Hippocampal formation (tissue), 2 donors: ENCODE measurements around the gene ZDHHC24.
A peak's percentile ranks its signal among the peaks of the same experiment; 100 is the strongest.
"Not testable (repeated sequence)": the region's sequence is repeated elsewhere in the genome, so short reads cannot be mapped to it uniquely, and the experiment has no call there.

Source experiments
- DNase-seq, 2 donors: peaks; one replicate each; lab custom pipeline; 2025; lab: John Stamatoyannopoulos, UW

The ZDHHC24 gene

DNA sequence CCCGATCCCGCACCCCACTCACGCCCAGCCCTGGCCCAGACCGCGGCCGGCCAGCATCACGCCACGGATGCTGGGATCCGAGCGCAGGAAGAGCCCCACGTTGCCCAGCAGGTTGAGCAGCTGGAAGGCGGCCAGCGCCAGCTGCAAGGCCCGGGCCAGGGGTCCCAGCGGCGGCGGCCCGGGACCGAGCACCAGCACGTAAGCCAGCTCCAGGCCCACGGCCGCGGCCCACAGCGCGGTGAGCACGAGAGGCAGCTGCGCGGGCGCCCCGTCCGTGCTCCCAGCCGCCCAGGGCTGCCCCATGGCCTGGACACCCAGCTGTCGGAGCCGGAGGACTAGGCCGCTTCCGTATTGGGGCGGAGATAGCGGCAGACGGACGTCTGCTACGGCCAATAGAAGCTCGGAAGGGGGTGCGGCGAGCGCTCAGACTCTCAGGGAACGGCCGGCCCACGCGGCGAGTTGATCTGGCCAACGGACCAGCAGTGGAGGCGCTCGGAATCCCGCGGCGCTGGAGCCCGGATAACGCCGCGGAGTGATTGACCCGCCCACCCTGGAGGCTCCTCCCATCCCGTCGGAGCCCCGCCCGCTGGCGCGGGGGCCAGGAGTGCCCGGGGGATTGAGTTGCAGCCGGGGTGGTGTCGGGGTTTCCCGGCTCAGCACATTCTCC lies at the start of gene ZDHHC24:
ZDHHC24 (minus strand) TSS at position 348 of the 667 bp plus-strand sequence; CDS start at position 303, 45 bp downstream.
- peak; percentile 96 for DNase-seq

DNA sequence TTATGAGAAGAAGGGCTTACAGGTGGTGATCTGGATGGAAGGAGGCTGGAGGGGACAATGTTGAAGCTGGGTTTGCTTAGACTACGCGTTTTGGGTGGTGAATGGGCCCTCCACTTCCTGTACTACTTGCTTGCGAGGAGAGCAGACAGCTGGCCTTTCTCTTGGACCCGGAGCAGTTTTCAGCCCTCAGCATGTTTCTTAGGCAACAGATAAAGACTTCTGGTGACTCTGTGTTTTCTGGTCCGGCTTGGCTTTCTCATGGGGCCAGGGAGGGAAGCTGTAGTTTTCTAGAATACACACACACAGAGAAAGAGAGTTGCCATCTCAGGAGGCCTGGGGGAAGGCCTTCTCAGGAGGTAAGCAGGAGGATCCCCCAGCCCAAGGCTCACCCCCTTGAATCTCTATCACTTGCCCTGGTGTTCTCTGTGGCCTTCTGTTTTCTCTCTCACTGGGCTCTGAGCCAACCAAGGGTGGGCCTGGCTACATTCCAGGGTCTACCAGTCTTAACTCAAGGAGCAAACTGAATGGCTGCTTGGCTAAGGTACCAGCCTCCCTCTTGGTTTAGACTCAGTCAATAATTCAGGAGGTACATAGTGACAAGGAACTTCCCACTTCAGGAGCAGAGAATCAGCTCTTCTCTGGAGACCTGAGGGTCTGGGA lies 49.5 kb upstream of the ZDHHC24 start:
- no peak for DNase-seq

GRCh38 chr11:66593650-66594049 lies 47.8 kb upstream of the ZDHHC24 start:
- no peak for DNase-seq

DNA sequence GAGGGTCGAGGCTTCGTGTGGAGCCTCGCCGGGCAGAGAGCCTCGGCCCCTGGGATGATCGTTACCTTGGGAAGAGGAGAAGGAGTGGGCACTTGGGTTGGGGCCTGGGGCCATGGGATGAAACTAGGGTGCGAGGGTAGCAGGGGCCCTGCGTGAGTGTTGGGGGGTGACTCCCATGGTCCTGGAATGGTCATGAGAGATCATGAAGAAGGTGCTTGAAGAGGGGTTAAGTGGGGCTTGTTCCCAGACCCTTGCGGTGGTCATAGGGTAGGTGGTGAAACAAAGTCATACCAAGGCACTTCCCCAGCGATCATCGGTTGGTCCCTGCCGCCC lies 47.4 kb upstream of the ZDHHC24 start:
- DNase-seq, result no peak

DNA sequence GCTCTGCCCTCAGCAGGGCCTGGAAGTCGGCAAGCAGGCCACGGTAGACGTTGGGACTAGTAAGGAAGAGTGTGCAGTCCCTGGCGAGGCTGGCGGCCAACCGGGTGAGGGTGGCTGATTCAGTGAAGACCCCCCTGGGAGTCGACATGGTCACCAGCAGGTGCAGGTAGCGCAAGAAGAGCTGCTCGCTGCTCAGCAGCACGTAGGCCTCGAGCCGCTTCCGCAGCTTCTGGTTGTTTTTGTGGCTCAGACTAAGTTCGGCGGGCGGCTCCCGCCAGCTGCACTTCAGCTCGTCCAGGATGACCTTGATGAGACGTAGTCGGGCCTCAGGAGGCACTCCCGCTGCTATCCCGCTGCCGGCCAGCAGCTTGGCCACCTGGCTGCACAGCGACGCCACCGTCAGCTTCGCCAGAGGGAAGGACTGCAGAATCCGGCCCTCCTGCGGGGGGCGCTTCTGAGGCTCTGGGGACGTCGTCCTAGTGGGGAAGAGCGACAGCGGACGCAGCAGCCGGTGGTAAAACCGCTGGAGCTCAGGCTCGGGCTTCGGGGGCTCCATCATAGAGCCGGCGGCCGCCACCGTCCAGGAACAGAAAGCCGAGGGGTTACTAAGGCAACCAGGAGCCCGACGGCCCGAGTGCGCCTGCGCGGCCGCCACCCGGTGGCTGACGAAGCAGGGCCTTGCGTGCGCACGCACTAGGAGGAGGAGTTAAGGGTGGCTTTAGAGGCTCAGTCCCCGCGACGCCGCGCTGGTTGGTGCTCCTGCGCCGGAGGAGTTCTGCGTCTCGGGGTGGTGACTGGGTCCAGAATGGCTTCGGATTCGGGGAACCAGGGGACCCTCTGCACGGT lies 46.8 kb upstream of the ZDHHC24 start, which contains the start of the genes CCDC87 and CCS:
CCDC87 (minus strand) TSS at position 607 of the 846 bp plus-strand sequence; CDS start at position 559, 48 bp downstream.
CCS (plus strand) TSS at position 729 of the 846 bp plus-strand sequence; CDS start at position 806, 77 bp downstream.
- DNase-seq, result peak; percentile 91 to 93

DNA sequence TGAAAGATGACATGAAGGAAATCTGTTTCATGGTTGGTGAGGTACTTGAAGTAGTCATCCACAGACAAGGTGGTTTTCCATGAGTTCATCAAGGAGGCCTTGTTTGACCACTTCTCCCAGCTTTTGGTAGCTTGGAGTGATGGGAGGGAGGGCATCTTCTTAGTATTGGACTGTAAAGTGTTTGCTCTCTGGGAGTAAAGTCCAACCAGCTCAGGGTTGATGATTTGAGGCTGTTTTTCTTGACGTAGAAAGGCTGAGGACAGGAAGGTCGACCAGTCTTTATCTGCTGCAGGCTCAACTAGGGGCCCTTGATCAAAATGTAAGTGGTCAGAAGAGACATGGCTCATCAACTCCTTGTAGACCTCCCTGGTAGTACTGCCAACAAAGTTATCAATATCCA lies 45.3 kb upstream of the ZDHHC24 start:
- DNase-seq, result no peak

GRCh38 chr11:66589996-66590675 lies 44.3 kb upstream of the ZDHHC24 start:
- DNase-seq, result no peak

DNA sequence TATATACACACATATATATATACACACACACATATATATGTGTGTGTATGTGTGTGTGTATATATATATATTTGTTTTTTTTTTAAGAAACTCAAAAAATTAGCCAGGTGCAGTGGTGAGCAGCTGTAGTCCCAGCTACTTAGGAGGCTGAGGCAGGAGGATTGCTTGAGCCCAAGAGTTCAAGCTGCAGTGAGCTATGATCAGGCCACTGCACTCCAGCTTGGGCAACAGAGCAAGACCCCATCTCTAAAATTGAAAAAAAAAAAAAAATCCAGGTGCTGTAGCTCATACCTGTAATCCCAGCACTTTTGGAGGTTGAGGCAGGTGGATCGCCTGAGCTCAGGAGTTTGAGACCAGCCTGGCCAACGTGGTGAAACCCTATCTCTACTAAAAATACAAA lies 43.5 kb upstream of the ZDHHC24 start:
- not testable (repeated sequence) for DNase-seq

- no peak for DNase-seq
Observed at GRCh38 chr11:66586136-66586535, 40.3 kb upstream of the ZDHHC24 start.

DNA sequence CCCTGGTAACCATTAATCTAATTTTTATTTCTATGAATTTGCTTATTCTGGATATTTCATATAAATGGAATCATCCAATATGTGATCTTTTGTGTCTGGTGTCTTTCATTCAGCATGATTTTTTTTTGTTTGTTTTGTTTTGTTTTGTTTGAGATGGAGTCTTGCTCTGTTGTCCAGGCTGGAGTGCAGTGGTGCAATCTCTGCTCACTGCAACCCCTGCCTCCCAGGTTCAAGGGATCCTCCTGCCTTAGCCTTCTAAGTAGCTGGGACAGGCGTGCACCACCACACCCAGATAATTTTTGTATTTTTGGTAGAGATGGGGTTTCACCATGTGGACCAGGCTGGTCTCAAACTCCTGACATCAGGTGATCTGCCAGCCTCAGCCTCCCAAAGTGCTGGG lies 39.6 kb upstream of the ZDHHC24 start:
- not testable (repeated sequence) for DNase-seq

- DNase-seq, result not testable (repeated sequence)
Observed at GRCh38 chr11:66582565-66583147, 36.8 kb upstream of the ZDHHC24 start.

GRCh38 chr11:66581261-66581660 lies 35.4 kb upstream of the ZDHHC24 start:
- DNase-seq, result no peak

GRCh38 chr11:66580803-66581202 lies 35.0 kb upstream of the ZDHHC24 start:
- DNase-seq, result no peak

DNA sequence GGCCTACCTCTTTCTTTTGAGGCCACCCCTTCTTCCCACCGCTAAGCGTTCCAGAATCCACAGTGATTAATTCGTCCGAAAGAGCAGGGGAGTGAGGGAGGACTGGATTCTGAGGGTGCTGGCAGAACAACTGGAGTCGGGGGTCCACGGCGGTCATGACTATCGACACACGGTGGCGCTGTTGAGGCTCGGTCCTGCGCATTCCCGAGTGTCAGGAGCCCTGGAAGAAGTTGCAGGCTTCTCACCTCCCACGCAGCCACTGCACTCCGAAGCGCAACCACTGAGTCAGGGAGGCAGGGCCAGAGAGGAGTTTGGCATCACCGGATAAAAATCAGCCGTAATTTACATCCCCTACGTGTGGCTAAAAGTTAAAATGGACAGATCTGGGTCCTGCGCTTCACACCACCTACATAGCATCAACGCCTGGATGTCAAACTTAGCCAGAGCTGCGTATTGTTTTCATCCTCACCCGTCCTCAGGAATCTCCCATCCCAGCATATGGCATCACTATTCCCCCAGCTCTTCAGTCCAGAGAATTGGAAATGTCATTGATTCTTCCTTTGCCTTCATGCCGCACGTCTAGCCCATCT lies 33.3 kb upstream of the ZDHHC24 start:
- DNase-seq, result peak; percentile 39 to 60

DNA sequence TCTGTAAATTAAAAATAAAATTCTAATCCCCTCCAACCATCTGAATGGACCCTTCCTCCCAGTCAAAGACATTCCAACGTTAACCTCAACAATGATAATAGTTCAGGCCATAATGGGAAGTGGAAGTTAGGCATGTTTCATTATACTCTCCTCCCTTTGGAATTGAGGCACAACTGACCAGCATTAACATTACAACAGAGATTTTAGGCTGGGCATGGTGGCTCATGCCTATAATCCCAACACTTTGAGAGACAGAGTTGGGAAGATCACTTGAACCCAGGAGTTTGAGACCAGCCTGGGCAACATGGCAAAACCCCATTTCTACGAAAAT lies 25.0 kb upstream of the ZDHHC24 start:
- no peak for DNase-seq

DNA sequence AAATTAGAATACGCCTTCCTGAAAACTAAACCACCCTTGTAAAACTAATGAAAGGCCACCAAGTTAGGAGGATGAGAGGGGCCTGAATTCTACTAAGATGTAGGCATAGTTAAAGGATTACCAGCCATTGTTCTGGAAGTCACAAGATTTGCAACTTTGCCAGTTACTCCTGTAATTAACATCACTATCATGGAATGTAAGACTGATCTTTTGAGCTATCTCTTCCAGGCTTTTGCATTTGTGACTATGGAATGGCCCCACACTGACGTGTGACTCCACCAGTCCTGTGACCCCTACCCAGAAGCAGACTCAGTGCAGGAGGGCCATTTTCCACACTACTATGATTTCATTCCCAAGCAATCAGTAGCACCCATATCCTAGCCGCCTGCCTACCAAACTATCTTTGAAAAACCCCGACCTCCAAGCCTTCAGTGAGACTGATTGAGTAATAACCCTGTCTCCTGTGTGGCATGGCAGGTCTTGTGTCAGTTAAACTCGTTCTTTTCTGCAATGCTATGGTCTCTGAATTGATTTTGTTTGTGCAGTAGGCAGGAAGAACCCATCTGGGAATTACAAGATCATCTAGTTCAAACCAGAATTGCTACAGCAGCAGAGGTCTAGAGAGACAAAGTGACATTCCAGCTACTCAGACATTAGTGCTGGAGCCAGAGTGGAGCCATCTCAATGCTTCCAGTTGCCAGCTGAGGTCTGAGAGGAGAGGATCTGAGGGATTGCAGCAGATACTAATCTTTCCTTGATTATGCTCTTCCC lies 24.4 kb upstream of the ZDHHC24 start:
- DNase-seq, result no peak

GRCh38 chr11:66569076-66569475 lies 23.2 kb upstream of the ZDHHC24 start:
- DNase-seq, result no peak

DNA sequence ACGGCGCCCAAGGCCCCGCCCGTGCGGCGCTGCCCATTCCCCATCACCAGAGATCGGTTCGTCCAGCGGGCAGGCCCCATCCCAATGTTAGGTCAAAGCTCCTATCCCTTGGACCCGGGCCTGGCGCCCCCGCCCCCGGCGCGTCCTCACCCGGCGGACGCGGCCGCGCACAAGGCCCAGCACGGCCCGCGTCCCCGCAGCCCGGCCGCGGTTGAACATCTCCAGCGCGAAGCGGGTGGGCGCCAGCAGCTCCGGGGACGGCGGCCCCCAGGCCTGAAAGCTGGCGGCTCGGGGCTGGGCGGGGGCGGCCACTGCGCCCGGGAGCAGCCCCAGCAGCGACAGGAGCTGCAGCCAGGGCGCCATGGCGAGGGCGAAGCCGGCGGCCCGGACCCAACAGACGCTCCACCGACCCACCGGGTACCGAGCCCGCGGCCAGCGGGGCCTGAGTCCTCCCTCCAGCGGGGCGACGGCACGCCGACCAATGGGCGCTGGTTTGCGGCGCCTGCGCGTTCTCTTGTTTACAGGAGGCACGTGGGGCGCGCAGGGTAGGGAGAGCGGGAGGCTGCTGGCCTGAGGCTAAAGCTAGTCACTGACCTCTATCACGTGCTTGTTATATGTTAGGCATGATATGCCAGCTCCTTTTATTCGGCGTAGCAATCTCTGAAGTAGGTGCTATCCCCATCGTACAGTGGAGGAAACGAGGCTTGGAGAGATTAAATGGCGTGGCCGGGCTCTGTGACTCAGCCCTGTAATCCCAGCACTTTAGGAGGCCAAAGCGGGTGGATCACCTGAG lies 22.5 kb upstream of the ZDHHC24 start, which contains the start of gene CTSF:
CTSF (minus strand) TSS at position 483 of the 793 bp plus-strand sequence; CDS start at position 363, 120 bp downstream.
- peak; percentile 74 to 92 for DNase-seq

- no peak for DNase-seq
Observed at GRCh38 chr11:66567787-66568123, 21.9 kb upstream of the ZDHHC24 start.

- no peak for DNase-seq
Observed at GRCh38 chr11:66566221-66566620, 20.4 kb upstream of the ZDHHC24 start.
